Skin of body (tissue), 2 donors: ENCODE results near the gene PTPRS. TPM values are rescaled to one million over a fixed set of nuclear protein-coding genes. Genes with fewer than 3 reads are reported as not detected.

Experiments used
- DNase-seq: peaks from one replicate; lab custom pipeline; 2025; lab: John Stamatoyannopoulos, UW
- total RNA-seq: library from RNA; depleted of rRNA; stranded (reverse); fragments of >200 nt; gene quantifications from one replicate; pipeline ENCODE4 v1.2.3, GENCODE V29; 2014

Gene PTPRS
- total RNA-seq, 1 donor from 2014 or later: 80.4 TPM

DNA sequence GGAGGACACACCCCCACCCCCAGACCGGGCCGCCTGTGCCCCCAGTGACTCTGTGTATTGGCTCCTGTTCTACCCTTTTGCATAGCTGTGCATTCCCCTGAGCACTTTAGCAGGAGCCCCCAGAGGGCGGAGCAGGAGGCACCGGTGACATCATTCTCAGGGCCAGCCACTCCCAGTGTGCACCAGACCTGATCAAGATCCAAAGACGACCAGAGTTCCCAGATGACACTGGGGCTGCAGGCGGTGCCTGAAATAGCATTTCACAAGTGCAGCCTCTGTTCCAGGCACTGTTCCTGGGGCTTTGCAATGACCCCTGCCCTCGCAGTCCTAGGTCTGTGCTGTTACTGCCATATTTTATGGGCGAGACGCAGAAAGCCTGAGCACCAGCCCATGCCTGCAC, 14.5 kb upstream of the PTPRS start:
- no peak for DNase-seq

DNA sequence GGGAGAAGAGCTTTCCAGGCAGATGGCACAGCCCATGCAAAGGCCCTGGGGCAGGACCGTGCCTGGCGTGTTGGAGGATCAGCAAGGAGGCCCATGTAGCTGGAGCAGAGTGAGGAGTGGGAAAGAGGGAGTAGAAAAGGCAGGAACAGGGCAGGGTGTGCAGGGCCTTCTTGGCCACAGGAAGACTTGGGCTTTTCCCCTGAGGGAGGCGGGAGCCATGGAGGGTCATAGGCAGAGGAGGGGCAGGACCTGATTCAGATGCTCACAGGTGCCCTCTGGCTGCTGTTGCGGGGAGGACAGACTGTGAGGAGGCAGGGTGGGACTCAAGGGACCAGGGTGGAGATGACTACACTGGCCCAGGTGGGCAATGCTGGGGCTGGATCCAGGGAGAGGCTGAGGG, 13.8 kb upstream of the PTPRS start:
- DNase-seq: no peak

DNA sequence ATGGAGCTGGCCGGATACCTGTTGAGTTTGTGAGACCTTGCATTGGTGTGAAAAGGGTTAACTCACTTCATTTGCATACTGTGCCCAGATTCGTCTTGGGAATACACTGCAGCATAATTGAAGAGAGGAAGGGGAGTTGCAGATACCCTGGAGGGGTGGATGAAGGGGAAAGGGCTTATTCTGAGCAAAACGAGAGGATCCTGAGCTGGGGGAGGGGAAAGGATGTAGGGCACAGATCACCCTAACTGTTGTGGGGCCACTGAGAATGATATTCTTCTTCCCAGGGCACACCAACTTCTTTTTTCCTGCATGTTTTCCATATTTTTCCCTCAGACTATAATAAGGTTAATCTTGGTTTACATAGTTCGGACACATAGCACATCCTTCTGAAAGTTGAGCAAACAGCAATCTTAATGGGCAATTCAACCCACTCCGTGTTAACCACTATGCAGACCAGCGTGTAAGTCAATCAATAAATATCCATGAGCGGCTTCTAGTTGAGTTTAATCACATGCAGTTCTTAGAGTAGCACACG, 11.7 kb upstream of the PTPRS start:
- DNase-seq: no peak

DNA sequence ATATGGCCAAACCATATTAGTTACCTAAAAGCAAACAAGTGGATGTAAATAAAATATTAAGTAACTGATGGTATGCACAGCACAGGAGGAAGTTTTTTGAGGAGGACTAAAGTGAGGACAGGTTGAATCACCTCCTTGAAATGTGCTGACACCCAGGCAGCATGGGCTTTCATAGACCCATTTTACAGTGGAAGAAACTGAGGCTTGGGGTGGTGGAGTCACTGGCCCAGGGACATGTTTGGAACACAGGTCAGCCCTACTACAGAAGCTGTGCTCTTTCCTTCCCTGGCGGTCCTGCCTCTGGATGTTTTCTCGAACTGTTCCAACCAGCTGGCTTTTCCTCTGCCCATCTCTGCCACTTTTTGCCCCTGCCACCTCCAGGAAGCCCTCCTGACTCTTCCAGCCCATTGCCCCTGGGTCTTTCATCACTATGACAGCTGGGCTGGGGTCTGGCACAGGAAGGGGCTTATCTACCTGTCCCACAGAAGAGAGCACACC, 11.2 kb upstream of the PTPRS start:
- no peak for DNase-seq

DNA sequence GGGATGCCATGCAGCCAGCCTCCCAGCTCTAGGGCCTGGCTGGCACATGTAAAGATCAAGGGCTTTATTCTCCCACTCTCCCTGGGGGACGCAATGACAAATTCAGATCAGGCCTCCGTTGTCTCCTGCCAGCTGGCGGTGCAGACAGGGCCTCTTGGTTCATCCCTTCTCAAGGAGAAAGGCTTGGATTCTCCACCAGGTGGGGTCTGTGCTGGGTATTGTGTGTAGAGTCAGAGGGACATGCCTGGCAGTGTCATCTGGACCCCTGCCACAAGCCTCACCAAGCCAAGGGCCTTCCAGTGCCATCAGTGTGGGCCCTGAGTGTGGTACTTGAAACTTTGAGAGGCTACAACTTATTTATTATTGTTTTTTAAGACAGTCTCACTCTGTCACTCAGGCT, 8.4 kb upstream of the PTPRS start:
- no peak for DNase-seq

DNA sequence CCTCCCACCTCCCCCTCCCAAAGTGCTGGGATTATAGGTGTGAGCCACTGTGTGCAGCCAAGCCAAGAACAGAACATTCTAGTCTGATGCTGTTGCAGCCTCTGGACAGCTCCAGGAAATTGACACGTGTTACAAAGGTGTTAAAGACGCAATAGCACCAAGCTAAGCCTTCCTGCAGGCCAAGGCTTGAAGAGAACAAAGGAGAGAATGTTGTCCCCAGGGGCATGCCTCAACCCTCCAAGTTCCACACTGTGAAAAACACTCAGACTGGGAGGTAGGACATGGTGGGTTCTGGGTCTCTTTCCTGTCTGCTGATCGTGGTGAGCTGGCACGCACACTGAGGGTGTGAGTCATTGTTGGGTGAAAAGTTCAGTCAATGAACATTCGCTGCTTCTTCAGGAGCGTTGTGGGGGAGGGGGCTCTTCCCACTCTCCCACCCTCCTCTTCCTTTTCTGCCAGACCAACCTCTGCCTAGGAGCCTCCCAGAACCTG, 5.3 kb upstream of the PTPRS start:
- no peak for DNase-seq

DNA sequence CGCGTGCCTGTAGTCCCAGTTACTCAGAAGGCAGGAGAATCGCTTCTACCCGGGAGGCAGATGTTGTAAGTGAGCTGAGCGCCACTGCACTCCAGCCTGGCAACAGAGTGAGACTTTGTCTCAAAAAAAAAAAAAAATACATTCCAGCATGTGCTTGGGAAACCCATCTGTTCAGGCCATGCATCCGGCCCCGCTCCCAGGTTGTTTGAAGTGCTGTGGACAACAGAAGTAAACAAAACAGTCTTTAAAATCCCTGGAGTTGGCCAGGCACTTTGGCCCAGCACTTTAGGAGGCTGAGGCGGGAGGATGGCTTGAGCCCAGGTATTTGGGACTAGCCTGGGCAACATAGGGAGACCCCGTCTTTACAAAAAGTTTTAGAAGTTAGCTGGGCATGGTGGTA, 3.2 kb upstream of the PTPRS start:
- no peak for DNase-seq

DNA sequence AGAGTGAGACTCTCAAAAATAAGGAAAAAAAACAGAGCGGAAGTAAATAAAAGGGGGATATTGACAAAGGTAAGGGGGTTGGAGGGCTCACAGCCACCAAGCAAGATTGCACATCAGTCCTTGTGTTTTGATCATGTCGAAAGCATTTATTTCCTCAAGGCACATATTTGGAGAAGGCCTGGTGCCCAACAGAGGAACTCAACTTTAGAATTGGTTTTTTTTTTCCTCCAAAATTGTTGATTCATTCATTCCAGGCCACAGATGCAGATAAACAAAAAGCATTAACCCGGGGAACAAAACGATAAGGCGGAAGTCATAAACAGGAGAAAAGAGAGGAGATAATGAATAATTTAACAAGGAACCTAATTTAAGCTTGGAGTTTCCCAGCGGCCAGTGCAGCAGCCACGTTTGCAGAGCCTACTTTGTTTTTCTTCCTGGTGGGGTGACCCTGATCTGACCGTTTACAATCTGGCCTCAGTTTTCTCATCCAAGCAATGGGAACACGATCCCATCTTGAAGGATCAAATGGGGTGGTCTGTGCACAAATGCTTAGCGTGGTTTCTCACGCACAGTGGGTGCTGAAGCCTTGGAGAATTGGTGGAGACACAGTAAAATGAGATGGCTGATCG, 2.1 kb upstream of the PTPRS start:
- no peak for DNase-seq

DNA sequence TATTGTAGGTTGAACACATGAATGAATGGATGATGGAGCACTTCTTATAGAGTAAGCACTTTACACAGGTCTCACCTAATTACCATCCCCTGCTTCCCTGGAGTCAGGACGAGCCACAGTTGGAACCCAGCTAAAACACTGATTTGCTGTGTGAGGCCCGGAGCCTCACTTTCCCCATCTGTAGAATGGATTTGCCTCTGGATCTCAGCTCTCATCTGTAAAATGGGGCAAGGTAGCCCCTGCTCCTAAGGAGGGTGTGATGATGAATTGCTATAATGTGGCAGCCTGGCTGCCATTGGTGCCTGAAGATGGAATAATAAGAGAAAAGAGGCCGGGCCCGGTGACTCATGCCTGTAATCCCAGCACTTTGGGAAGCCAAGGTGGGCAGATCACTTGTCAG, 1.4 kb upstream of the PTPRS start:
- no peak for DNase-seq

DNA sequence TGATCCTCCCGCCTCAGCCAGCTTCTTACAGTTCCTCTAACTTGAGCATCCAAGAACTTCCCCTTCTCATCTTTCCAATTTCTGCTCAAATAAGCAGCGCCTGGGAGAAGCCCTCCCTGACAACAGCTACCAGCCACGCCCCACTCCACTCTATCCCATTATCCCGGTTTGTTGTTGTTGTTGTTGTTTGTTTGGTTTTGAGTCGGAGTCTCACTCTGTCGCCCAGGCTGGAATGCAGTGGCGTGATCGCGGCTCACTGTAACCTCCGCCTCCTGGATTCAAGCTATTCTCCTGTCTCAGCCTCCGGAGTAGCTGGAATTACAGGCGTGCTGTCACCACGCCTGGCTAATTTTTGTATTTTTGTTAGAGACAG, 822 bp upstream of the PTPRS start:
- DNase-seq: no peak

DNA sequence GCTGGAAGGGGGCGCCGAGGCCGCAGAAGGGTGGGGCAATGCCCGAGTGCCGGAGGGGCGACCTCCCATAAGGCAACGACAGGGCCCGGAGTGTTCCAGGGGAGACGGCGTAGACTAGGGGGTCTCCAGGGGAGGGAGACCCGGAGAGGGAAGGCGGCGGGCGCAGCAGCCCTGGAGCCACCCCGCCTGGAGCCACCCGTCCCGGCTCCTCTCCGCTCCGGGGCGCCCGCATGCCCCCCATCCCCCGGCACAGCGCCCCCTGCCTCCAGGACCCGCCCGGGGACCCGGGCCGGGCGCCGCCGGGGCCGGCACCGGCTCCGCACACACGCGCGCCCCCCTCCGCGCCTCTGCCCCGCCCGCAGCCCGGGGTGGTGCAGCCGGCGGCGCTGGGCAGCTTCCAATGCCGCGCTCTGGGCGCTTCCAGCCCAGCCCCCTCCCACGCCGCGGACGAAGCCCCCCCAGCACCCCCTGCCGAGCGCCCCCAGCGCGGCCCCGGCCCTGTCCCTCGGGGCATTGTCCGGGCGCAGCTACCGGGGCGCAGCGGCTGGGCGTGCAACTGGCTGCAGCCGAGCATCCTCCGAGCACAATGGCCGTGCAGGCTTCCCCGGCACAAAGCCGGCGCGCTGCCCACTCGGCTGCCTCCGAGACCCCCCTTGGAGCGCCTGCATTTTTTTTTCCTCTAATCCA, 519 bp downstream of the PTPRS start:
- DNase-seq: no peak

DNA sequence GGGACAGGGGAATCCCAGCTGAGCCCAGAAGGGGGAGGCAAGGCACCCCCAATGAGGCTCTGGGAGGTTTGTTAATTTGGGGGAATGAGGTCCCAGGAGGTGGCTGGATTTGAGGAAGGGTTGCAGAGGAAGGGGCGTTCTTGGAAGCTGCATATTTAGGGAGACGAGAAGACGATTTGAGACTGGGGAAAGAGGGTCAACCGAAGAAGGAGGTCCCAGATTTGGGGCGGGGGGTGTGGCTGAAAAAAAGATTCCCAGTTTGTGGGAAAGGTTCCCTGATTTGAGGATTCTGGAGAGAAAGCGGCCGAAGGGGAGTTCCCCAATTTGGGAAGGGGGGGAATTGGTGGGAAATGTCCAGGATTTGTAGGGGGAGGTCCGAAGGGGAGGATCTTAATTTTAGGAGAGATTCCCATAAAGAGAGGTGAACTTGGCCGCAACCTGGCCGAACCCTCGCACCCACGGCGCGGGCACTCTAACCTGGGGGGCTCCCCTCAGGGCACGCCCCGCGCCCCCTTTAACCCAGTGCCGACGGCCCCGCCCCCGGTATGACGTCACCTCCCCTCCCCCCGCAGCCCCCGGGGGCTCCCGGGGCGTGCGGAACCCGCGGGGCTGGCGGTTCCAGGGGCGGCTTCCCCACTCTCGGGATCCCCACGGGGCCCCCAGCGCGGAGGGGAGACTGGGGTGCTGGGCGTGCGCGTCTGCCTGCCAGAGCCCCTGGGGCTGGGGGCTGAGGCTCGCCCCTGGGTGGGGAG, 1.2 kb downstream of the PTPRS start:
- no peak for DNase-seq

DNA sequence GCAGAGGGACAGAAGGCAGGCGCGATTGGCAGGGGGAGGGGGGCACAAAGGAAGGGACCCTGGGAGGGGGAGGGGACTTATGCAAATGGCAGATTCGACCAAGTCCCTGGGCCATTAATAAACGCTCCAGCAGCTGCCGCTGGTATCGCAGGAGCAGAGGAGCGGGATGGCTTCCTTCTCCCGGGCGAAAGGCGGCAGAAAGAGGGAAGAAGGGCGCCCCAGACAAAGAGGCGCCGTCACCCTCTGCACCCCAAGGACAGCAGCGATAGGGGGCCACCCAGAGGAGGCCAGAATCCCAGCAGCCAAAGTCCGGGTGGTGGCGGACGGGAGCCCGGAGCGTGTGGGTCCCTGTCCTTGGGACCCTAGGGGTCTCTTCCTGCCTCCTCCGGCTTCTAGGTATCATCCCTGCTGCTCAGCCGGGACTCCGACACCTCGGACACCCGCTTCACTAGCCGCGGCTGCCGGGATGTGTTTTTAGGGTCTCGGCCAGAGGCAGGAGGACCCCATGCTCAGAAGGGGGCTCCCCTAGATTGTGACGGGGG, 1.9 kb downstream of the PTPRS start:
- DNase-seq: no peak

DNA sequence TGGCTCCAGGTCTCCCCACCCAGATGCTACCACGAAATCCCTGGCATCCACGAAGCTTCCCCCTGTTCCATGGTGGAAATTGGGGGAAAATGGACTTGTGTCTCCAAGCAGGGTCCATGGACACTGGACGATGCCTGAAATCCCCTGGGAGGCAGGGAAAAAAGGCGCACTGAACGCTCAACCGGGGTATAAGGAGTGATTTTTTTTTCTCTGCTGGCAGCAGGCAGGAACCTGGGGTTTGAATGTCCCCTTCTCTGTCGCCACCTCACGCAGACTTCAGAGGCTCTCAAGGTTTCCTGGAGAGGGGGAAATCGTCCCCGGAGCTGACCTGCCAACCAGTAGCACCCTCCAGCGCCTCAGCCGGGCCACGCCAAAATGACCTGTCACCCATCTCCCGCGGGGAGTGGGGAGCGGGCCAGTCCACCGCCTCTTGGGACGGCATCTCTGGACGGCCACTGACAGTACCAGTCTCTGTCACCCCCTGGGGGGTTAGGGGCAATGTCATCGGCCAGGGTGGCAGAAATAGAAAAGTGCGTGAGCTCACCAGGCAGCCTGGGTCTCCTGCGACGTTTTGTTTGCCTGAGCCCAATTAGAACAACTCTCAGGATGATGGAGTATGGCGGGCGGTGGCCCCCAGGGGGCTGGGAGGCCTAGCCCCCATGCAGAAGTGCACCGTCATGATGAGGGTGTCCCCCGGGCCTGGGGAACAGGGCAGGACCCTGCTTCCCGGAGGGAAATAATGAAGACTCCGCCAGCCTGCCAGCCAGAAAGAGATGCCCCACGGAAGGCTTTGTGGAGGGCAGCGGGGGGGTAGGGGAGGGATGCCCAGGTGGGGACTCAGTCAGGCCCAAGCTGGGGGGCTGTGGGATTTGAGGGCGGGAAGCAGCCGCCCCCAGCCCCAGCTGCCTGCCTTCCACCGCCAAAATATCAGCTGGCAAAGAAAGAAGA, 2.6 kb downstream of the PTPRS start:
- DNase-seq: no peak

DNA sequence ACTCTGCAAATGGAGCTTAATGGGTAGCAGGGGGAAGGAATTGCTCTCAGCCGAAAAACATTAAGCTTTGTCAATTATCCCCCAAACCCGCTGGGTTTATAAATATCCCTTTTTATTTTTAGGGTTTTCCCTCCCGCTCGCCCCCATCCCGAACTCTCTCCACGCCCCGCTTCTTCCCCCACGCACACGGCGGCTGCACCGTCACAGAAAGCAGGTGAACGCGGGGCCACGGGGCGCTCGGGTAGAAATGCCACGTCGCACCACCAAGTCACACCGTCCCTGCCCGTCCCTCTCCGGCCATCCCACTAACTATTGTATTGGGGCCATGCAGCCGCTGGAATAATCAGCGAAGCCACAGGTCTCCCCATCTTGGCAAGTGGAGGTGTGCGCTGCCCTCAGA, 3.5 kb downstream of the PTPRS start:
- no peak for DNase-seq

DNA sequence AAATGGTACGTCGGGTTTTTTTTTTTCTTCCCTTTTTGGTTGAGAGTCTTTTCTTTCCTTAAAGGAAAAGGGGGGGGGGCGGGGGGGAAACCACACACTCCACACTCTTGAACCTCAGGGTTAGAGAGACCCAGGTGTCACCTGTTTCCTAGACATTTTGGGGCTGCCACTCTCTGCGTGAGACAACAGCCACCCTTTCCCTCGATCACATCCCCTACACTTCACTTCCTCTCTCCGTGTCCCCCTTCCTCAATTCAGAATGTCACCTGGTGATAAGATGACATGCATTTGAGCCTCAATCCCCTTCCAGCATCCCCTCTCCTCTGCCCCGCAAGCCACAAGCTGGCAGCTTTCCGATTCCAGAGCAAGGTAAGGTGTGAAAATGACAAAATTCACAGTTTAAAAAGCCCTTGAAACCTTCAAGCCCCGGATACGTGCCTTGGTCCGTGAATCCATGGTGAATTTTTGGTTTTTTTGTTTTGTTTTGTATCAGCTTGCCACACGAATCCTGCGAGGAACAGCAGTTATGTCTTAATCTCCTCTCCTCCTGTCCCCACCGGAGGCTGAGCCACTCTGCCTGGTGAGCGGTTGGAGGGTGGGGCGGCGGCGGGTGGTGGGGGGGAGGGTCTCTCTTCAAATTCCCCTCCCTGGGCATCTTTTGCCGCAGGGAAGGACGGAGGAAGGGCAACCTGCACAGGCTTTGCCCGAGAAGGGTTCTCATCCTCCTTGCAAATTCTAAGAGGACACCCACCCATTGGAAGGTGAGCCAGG, 4.2 kb downstream of the PTPRS start:
- DNase-seq: no peak

DNA sequence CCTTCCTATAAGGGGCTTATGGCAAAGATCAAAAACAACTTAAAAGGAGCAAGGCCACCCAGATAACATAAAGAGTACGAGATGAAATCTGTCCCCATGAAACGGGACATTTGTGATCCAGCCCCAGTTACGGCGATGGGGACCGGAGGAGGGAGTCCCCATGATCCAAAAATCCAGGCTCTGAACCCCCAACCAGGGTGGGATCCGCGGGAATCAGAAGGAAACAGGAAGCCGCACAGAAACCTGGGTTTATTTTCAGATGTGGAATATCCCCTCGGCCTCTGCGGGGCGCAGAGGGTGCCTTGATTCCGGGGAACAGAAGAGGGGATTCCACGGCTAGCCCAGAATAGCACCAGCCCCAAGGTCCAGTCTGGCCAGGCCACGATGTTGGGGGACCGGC, 5.0 kb downstream of the PTPRS start:
- no peak for DNase-seq

DNA sequence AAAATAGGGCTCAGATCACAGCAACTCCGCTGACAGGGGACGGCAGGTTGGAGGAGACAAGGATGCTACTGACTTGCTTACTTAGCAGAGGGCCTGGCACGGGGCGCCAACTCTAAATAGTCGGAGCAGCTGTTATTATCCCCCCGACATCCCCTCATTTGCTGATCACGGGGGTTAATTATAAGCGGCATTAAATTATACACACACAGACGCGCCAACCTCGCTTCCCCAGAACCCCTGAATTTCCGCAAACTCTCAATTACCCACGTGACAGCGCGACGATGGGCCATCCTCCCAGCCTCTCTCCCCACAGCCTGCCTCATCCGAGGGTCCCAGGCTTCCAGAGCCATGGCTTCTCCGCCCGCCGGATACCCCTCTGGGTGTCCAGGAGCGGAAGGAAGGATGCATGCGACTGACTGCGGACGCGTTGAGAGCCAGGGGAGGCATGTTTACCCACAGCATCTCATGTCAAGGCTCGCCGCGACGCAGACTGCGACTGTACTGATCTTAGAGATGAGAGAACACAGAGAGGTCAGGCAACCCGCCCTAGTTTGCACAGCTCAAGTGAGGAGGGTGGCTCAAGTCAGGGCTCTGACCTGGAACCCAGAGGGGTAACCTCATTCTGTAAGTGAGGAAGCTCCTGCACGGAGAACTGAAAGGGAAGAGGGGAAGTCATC, 5.7 kb downstream of the PTPRS start:
- no peak for DNase-seq

DNA sequence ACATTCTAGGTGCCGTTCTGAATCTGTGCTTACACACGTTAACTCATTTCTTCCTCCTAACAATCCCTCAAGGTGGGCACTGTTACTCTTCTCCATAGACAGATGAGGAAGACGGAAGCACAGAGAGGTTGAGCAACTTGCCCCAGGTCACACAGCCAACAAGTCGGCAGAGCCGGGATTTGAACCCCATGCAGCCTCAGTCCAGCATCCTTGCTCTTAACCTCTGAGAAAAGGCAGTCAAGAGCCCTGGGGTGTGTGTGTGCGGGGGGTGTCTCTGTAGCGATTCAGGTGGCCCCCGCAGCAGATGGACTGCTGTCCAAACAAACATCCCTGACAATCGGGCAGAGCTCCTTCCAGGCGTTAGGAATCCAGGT, 6.3 kb downstream of the PTPRS start:
- DNase-seq: no peak
